ENCODE measurements around the gene PPBP.
"Not testable (repeated sequence)": the region's sequence is repeated elsewhere in the genome, so short reads cannot be mapped to it uniquely, and the experiment has no call there.

PPBP gene

GRCh38 chr4:73970011-73970410 is 18.0 kb downstream of the PPBP start:
- Histone ChIP-seq H3K9me3 (ENCODE audit: control insufficient read depth, low read depth, low read length) (peaks cover 5% of the 10 kb centered on the region), H3K27me3 (ENCODE audit: control insufficient read depth, insufficient read depth, low read length) (no peaks in the 10 kb centered on the region), H3K4me1 (ENCODE audit: control insufficient read depth, low read depth, low read length) (no peaks in the 10 kb centered on the region), H3K27ac (ENCODE audit: low read length) (no peak overlapping the region), H3K4me3 (ENCODE audit: low read length) (no peak overlapping the region), H3K9ac (ENCODE audit: low read length) (no peak overlapping the region), H3K36me3 (ENCODE audit: control insufficient read depth, low read depth, low read length) (no peaks in the 10 kb centered on the region)

DNA sequence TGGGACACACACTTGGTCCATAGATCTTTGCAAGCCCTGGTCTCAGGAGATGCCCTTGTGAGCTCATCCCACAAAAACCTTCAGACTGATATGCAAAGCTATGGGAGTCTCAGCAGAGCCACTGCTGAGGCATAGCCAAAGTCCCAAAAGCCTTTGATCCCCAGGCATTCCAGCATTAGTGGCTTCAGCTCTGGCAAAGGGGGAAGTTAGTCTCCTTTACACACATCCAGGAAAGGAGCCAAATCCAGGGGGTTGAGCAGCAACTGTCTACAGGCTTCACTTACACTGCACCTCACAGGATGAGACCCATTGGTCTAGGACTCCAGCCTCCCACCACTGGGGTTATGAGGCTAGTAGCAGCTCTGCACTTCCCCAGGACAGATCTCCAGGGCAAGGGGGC is 20.1 kb downstream of the PPBP start:
- no peak overlapping the region for H3K9ac ChIP-seq (ENCODE audit: low read length)
- no peaks in the 10 kb centered on the region for H3K36me3 ChIP-seq (ENCODE audit: control insufficient read depth, low read depth, low read length)
- no peaks in the 10 kb centered on the region for H3K27me3 ChIP-seq (ENCODE audit: control insufficient read depth, insufficient read depth, low read length)
- no peaks in the 10 kb centered on the region for H3K4me1 ChIP-seq (ENCODE audit: control insufficient read depth, low read depth, low read length)
- H3K27ac ChIP-seq (ENCODE audit: low read length), result no peak overlapping the region
- H3K4me3 ChIP-seq (ENCODE audit: low read length), result no peak overlapping the region
- peaks cover 5% of the 10 kb centered on the region for H3K9me3 ChIP-seq (ENCODE audit: control insufficient read depth, low read depth, low read length)

GRCh38 chr4:73964862-73965611 is 23.0 kb downstream of the PPBP start:
- H3K27ac ChIP-seq (ENCODE audit: low read length), result no peak overlapping the region
- H3K36me3 ChIP-seq (ENCODE audit: control insufficient read depth, low read depth, low read length), result no peaks in the 10 kb centered on the region
- H3K4me3 ChIP-seq (ENCODE audit: low read length), result no peak overlapping the region
- H3K4me1 ChIP-seq (ENCODE audit: control insufficient read depth, low read depth, low read length), result no peaks in the 10 kb centered on the region
- H3K27me3 ChIP-seq (ENCODE audit: control insufficient read depth, insufficient read depth, low read length), result no peaks in the 10 kb centered on the region
- H3K9me3 ChIP-seq (ENCODE audit: control insufficient read depth, low read depth, low read length), result no peaks in the 10 kb centered on the region
- no peak overlapping the region for H3K9ac ChIP-seq (ENCODE audit: low read length)

GRCh38 chr4:73962724-73963123 is 25.3 kb downstream of the PPBP start:
- no peaks in the 10 kb centered on the region for H3K27me3 ChIP-seq (ENCODE audit: control insufficient read depth, insufficient read depth, low read length)
- H3K4me3 ChIP-seq (ENCODE audit: low read length), result no peak overlapping the region
- no peaks in the 10 kb centered on the region for H3K9me3 ChIP-seq (ENCODE audit: control insufficient read depth, low read depth, low read length)
- H3K27ac ChIP-seq (ENCODE audit: low read length), result no peak overlapping the region
- H3K9ac ChIP-seq (ENCODE audit: low read length), result no peak overlapping the region
- H3K4me1 ChIP-seq (ENCODE audit: control insufficient read depth, low read depth, low read length), result no peaks in the 10 kb centered on the region
- no peaks in the 10 kb centered on the region for H3K36me3 ChIP-seq (ENCODE audit: control insufficient read depth, low read depth, low read length)

DNA sequence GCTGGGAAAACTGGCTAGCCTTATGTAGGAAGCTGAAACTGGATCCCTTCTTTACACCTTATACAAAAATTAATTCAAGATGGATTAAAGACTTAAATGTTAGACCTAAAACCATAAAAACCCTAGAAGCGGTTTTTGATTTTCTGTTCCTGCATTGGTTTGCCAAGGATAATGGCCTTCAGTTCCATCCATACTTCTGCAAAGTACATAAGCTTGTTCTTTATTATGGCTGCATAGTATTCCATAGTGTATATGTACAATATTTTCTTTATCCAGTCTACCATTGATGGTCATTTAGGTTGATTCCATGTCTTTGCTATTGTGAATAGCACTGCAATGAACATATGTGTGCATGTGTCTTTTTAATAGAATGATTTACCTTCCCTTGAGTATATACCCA is 28.9 kb downstream of the PPBP start:
- H3K9ac ChIP-seq (ENCODE audit: low read length); H3K27ac ChIP-seq (ENCODE audit: low read length); H3K9me3 ChIP-seq (ENCODE audit: control insufficient read depth, low read depth, low read length); H3K36me3 ChIP-seq (ENCODE audit: control insufficient read depth, low read depth, low read length); H3K4me1 ChIP-seq (ENCODE audit: control insufficient read depth, low read depth, low read length); H3K27me3 ChIP-seq (ENCODE audit: control insufficient read depth, insufficient read depth, low read length); H3K4me3 ChIP-seq (ENCODE audit: low read length): not testable (repeated sequence)

- Histone ChIP-seq H3K9ac (ENCODE audit: low read length) (no peak overlapping the region), H3K4me1 (ENCODE audit: control insufficient read depth, low read depth, low read length) (peaks cover 16% of the 10 kb centered on the region), H3K4me3 (ENCODE audit: low read length) (no peak overlapping the region), H3K27ac (ENCODE audit: low read length) (no peak overlapping the region), H3K27me3 (ENCODE audit: control insufficient read depth, insufficient read depth, low read length) (peaks cover 21% of the 10 kb centered on the region), H3K9me3 (ENCODE audit: control insufficient read depth, low read depth, low read length) (no peaks in the 10 kb centered on the region), H3K36me3 (ENCODE audit: control insufficient read depth, low read depth, low read length) (no peaks in the 10 kb centered on the region)
Measured at GRCh38 chr4:73952352-73952751, 35.6 kb downstream of the PPBP start.

GRCh38 chr4:73950376-73950920 is 37.5 kb downstream of the PPBP start:
- H3K4me3 ChIP-seq (ENCODE audit: low read length); H3K27ac ChIP-seq (ENCODE audit: low read length); H3K36me3 ChIP-seq (ENCODE audit: control insufficient read depth, low read depth, low read length); H3K9ac ChIP-seq (ENCODE audit: low read length); H3K9me3 ChIP-seq (ENCODE audit: control insufficient read depth, low read depth, low read length): not testable (repeated sequence)
- peaks cover 40% of the 10 kb centered on the region for H3K27me3 ChIP-seq (ENCODE audit: control insufficient read depth, insufficient read depth, low read length)
- H3K4me1 ChIP-seq (ENCODE audit: control insufficient read depth, low read depth, low read length), result peaks cover 16% of the 10 kb centered on the region

GRCh38 chr4:73948990-73949706 is 38.8 kb downstream of the PPBP start:
- Histone ChIP-seq H3K4me1 (ENCODE audit: control insufficient read depth, low read depth, low read length) (peaks cover 16% of the 10 kb centered on the region), H3K9ac (ENCODE audit: low read length) (no peak overlapping the region), H3K4me3 (ENCODE audit: low read length) (no peak overlapping the region), H3K9me3 (ENCODE audit: control insufficient read depth, low read depth, low read length) (no peaks in the 10 kb centered on the region), H3K27me3 (ENCODE audit: control insufficient read depth, insufficient read depth, low read length) (peaks cover 53% of the 10 kb centered on the region), H3K36me3 (ENCODE audit: control insufficient read depth, low read depth, low read length) (no peaks in the 10 kb centered on the region), H3K27ac (ENCODE audit: low read length) (no peak overlapping the region)

DNA sequence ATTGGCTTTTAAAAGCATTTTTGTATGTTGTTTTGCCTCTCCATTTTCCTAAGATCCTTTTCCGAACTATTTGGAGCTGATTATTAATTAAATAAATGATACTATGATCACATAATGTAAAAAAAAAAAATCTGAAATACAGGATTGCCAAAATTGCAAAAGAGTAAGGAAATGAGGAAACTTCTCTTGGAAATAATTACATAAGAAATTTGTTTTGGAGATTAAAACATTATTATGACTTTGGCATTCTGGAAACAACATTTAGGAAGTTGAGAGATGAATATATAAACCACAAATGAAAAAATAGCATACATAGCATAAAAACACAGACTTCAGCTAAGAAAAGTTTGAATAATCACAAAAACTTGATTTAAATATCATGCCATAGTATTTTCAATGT is 39.7 kb downstream of the PPBP start:
- H3K27me3 ChIP-seq (ENCODE audit: control insufficient read depth, insufficient read depth, low read length), result peaks cover 62% of the 10 kb centered on the region
- no peak overlapping the region for H3K9ac ChIP-seq (ENCODE audit: low read length)
- H3K36me3 ChIP-seq (ENCODE audit: control insufficient read depth, low read depth, low read length), result no peaks in the 10 kb centered on the region
- no peak overlapping the region for H3K27ac ChIP-seq (ENCODE audit: low read length)
- H3K9me3 ChIP-seq (ENCODE audit: control insufficient read depth, low read depth, low read length), result no peaks in the 10 kb centered on the region
- no peak overlapping the region for H3K4me3 ChIP-seq (ENCODE audit: low read length)
- H3K4me1 ChIP-seq (ENCODE audit: control insufficient read depth, low read depth, low read length), result peaks cover 18% of the 10 kb centered on the region

DNA sequence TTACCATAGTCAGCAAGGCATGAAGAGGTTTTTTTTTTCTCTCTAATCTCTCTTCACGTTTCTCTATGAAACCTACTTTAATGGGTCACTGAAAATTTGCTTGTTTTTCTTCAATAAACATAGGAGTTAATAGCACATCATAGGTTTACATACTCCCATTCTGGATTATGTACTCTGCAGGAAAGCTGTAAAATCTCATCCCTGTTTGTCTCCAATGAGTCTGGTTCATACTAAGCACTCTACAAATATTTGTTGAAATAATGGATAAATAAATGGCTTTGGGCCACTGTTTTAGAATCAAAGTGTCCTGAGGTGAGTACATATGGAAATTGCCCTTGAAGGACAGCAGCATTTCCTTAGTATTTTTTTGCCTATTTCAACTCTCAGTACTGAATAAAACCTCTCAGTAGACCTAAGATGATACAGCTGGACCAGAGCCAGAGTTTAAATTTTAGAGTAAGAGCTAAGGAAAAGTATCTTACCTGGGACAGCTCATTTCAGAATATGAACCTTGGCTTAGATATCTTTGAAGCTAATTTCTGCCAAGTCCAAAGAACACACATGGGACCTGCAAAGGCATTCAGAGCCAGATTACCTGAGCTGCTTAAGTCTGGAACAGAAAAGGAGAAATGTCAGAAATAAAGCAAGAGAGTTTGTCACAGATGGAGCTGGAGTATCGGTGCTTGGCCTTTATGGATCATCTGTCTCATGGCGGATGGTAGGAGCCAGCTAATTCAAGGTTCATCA is 40.6 kb downstream of the PPBP start:
- Histone ChIP-seq H3K9me3 (ENCODE audit: control insufficient read depth, low read depth, low read length) (no peaks in the 10 kb centered on the region), H3K27ac (ENCODE audit: low read length) (no peak overlapping the region), H3K27me3 (ENCODE audit: control insufficient read depth, insufficient read depth, low read length) (peaks cover 71% of the 10 kb centered on the region), H3K4me3 (ENCODE audit: low read length) (no peak overlapping the region), H3K9ac (ENCODE audit: low read length) (no peak overlapping the region), H3K36me3 (ENCODE audit: control insufficient read depth, low read depth, low read length) (no peaks in the 10 kb centered on the region), H3K4me1 (ENCODE audit: control insufficient read depth, low read depth, low read length) (peaks cover 15% of the 10 kb centered on the region)

GRCh38 chr4:73945674-73946449 is 42.1 kb downstream of the PPBP start:
- Histone ChIP-seq H3K9ac (ENCODE audit: low read length) (no peak overlapping the region), H3K27ac (ENCODE audit: low read length) (no peak overlapping the region), H3K27me3 (ENCODE audit: control insufficient read depth, insufficient read depth, low read length) (peaks cover 86% of the 10 kb centered on the region), H3K4me1 (ENCODE audit: control insufficient read depth, low read depth, low read length) (peaks cover 5% of the 10 kb centered on the region), H3K9me3 (ENCODE audit: control insufficient read depth, low read depth, low read length) (no peaks in the 10 kb centered on the region), H3K4me3 (ENCODE audit: low read length) (no peak overlapping the region), H3K36me3 (ENCODE audit: control insufficient read depth, low read depth, low read length) (no peaks in the 10 kb centered on the region)
